Omental fat pad (tissue), 4 donors: ENCODE measurements around the gene FHOD3. TPM values are rescaled to one million over a fixed set of nuclear protein-coding genes. Genes with fewer than 3 reads are reported as not detected.
"Not testable (repeated sequence)": the region's sequence is repeated elsewhere in the genome, so short reads cannot be mapped to it uniquely, and the experiment has no call there.

Experiments used
- ATAC-seq: fragments of 150-250 bp; one replicate; pipeline ENCODE4 v1.9.1; 2016; ENCODE audit warnings: mild to moderate bottlenecking, moderate library complexity; ENCODE audit not compliant: low FRiP score
- DNase-seq: peaks from one replicate; pipeline ENCODE4 v3.0.0-alpha.2; 2019; ENCODE audit warnings: low spot score
- CTCF ChIP-seq, 3 donors: fragments of 450-650 bp; IDR thresholded peaks; one replicate each; pipeline ENCODE4 v1.5.1; 2016 to 2017; ENCODE audit warnings: antibody characterized with exemption in 3 of 3, mild to moderate bottlenecking in 3 of 3, moderate library complexity in 2 of 3
- total RNA-seq, 4 donors: library from RNA; depleted of rRNA; stranded (reverse); fragments of >200 nt; gene quantifications; one replicate each; pipeline ENCODE4 v1.1.0, GENCODE V29; 2016

The FHOD3 gene
- total RNA-seq, 4 donors from 2014 or later = 0.96 to 3.8 (median 2.3) TPM

GRCh38 chr18:36711014-36711725 is 413.7 kb downstream of the FHOD3 start:
- ATAC-seq (no peak), DNase-seq (no peak)
- no peak for TF ChIP-seq CTCF (IDR thresholded peaks at IDR 0.05)

GRCh38 chr18:36711813-36712444 is 414.4 kb downstream of the FHOD3 start:
- ATAC-seq (peak; percentile 80), DNase-seq (no peak)

GRCh38 chr18:36714476-36714875 is 417.0 kb downstream of the FHOD3 start:
- ATAC-seq = no peak
- TF ChIP-seq CTCF (IDR thresholded peaks at IDR 0.05) = no peak
- DNase-seq = no peak

More at GRCh38 chr18:36711813-36712444, 414.4 kb downstream of the FHOD3 start:
- TF ChIP-seq CTCF (IDR thresholded peaks at IDR 0.05) = no peak

- DNase-seq (no peak), ATAC-seq (no peak)
- TF ChIP-seq CTCF (IDR thresholded peaks at IDR 0.05) = no peak
Observed at GRCh38 chr18:36717422-36718110, 420.1 kb downstream of the FHOD3 start.

- no peak for ATAC-seq
- TF ChIP-seq CTCF (IDR thresholded peaks at IDR 0.05) = no peak
Observed at GRCh38 chr18:36718705-36719328, 421.3 kb downstream of the FHOD3 start.

GRCh38 chr18:36719630-36720029 is 422.1 kb downstream of the FHOD3 start:
- ATAC-seq (no peak), DNase-seq (no peak)
- no peak for TF ChIP-seq CTCF (IDR thresholded peaks at IDR 0.05)

More at GRCh38 chr18:36718705-36719328, 421.3 kb downstream of the FHOD3 start:
- DNase-seq = no peak

- DNase-seq, ATAC-seq: not testable (repeated sequence)
Observed at GRCh38 chr18:36721351-36721750, 423.8 kb downstream of the FHOD3 start.
